ENCODE measurements around the gene RAB6D.
"Not testable (repeated sequence)": the region's sequence is repeated elsewhere in the genome, so short reads cannot be mapped to it uniquely, and the experiment has no call there.

The RAB6D gene

GRCh38 chr2:131363703-131364186 lies at the start of gene RAB6D:
TSS of gene RAB6D (minus strand) at chr2:131364168. CDS start at chr2:131363720, 448 bp downstream.
- DNase-seq (ENCODE audit: low read depth in 2 of 2) = not testable (repeated sequence)

DNA sequence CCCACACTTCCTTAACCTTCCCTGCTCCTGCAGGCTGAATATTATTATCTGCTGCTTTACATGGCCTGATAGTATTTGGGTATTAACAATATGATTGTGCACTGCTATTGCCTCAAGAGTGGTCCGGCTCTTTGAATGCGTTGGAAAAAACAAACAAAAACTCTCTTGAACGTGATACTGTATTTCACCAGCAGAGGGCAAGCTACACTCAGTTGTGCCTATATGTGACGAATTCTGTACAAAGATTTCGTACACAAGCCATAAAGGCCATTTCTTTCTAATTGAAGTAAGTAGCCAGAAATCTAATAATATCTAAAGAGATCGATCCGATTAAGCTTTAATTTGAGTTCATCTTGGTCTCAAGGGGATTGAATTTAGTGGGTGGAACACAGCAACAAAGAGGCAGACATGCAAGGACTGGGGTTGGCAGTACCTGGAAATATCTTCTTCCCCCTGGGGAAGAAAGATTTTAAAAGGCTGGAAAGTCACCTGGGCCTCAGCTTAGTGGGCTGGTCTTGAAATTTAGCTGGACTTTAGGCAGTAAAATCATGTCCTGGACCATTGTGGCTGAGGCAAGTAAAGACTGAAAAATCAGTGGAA lies 49.3 kb upstream of the RAB6D start:
- no peak for DNase-seq (ENCODE audit: low read depth in 2 of 2)

GRCh38 chr2:131410173-131410572 lies 46.2 kb upstream of the RAB6D start:
- no peak for DNase-seq (ENCODE audit: low read depth in 2 of 2)

DNA sequence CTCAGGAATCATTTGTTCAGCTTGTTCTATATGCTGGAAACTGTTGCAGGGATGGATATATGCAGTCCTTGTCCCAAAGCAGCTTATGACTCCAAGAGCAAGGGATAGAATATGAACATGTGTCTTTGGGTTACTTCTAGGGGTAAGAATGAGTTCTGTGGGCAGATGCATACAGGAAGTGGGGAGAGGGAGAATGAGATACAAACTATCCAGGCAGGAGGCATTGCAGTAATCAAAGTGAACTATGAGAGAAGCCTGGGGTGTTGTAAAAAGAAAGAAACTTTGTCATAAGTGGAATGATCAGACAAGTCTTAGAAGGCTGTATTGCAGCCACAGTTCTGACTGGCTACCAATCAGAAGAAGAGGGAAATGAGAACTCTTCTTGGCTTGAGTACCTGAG lies 44.8 kb upstream of the RAB6D start:
- no peak for DNase-seq (ENCODE audit: low read depth in 2 of 2)

DNA sequence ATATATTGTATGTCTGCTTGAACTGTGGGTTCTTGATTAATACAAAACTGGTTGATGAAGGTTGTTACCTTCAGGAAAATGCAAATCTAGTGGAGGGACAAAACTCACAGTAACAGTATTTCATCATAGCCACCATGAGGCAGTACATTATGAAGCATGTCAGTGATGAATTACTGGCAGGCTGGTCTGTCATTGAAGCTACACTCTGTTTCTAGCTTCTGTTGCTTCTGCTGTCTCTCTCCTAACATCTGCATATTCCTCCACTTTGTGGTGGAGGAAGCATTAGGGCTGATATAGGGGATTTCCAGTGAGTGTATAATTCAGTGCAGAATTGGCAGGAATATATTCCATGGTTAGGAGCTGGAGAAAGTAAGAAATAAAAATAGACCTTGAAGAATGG lies 44.2 kb upstream of the RAB6D start:
- no peak for DNase-seq (ENCODE audit: low read depth in 2 of 2)

DNA sequence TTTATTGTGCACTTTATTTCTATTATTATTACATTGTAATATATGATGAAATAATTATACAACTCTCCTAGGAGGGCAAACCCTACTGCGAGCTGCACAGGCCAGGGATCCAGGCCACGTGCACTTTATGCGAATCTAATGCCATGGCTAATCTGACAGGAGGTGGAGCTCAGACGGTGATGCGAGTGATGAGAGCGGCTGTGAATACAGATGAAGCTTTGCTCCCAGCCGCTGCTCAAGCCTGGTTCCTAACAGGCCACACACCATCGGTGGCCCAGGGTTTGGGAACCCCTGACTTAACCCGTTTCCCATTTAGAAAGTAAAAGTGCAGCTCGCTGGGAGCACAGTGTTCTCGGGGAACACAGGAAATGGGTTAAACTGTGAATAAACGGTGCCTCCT lies 40.8 kb upstream of the RAB6D start:
- DNase-seq (ENCODE audit: low read depth in 2 of 2) = no peak

DNA sequence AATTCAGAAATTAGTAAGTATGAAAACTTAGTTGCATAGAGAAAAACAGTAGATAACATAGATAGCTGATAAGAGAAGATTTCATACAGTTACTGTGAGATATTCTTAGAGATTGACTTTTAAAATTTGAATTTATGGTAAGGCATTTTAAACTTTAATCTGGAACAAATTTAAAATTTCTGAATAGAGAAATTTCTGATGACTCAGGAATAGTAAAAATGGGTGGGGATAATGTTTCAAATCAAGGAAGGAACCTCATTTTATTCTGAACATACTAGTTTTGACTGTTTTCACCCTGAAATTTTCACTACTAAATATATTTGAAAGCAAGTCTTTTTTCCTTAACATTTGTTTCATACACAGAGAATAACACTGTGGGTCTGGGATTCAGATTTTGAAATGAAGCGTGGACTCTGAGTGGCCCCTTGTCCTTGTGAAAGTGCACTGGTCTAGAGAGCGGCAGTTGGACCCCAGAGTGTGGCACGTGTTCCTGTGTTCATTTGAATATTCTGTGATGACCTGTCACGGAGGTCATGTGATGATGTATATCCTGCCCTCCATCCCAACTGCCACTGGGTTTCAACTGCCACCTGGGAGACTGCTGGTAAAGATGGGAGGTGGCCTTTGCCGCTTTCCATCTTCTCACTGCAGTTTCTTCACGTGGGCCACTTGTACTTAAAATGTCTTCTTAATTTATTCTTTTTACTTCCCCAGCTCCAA lies 38.5 kb upstream of the RAB6D start:
- DNase-seq (ENCODE audit: low read depth in 2 of 2) = no peak

DNA sequence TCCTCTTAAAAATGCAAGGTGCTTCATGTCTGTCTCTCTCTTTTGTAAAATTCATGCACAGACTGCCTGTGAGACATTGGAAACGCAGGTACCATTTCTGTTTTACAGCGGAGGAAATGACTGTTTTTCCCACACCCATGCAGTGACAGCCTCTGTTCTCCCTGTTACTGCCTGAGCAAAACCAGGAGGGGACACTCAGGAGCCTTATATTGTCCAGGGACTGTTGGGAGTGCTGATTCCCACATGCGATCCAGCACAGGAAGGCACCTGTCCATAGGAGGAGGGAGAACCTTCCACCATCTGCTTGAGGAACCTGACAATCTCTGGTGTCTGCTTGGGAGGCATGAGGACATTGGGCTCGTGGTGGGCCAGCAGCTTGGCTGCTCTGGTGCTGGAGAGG lies 36.9 kb upstream of the RAB6D start:
- DNase-seq (ENCODE audit: low read depth in 2 of 2) = no peak

GRCh38 chr2:131400441-131400840 lies 36.5 kb upstream of the RAB6D start:
- DNase-seq (ENCODE audit: low read depth in 2 of 2) = not testable (repeated sequence)

DNA sequence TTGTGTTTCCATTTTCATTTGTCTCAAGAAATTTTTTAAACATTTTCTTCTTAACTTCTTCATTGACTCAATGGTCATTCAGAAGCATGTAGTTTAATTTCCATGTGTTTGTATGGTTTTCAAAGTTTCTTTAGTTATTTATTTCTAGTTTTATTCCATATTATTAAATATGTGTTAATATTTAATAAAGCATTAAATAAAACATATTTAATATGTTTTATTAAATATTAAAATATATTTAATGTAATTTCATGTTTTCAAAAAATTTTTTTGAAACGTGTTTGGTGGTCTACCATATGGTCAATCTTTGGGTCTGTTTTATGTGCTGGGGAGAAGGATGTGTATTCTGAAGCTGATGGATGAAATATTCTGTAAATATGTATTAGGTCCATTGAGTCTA lies 32.2 kb upstream of the RAB6D start:
- not testable (repeated sequence) for DNase-seq (ENCODE audit: low read depth in 2 of 2)

- not testable (repeated sequence) for DNase-seq (ENCODE audit: low read depth in 2 of 2)
Observed at GRCh38 chr2:131395024-131395645, 31.2 kb upstream of the RAB6D start.

DNA sequence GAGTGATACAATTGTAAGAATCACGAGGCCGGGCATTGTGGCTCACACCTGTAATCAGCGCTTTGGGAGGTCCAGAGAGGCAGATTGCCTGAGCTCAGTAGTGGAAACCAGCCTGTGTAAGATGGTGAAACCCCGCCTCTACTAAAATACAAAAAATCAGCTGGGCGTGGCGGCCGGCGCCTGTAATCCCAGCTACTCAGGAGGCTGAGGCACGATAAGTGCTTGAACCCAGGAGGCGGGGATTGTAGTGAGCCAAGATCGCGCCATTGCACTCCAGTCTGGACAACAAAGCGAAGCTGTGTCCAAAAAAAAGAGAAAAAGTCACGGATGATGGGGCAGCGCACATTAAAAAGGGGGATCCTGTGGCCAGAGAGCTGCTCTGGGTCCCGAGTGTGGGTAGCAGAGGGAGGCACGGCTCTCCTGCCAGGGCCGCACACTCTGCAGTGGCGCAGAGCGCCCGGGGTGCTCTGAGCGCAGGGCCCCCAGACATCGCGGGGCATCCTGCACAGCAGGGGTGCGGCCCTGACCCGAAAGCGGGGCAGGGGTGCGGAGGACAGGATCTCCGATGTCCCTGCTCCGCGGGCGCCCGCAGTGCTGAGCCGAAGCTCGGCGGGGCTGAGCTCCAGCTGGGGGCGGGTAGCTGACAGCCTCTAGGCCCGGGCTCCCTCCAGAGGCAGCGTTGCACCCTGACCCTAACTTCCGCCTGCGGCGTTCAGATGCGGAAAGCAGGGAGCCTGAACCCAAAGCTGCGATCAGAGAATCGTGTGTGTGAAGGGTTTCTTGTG lies 30.4 kb upstream of the RAB6D start:
- DNase-seq (ENCODE audit: low read depth in 2 of 2) = no peak

- DNase-seq (ENCODE audit: low read depth in 2 of 2) = not testable (repeated sequence)
Observed at GRCh38 chr2:131391953-131392352, 28.0 kb upstream of the RAB6D start.

- DNase-seq (ENCODE audit: low read depth in 2 of 2) = not testable (repeated sequence)
Observed at GRCh38 chr2:131391471-131391870, 27.5 kb upstream of the RAB6D start.

- not testable (repeated sequence) for DNase-seq (ENCODE audit: low read depth in 2 of 2)
Observed at GRCh38 chr2:131390495-131391130, 26.6 kb upstream of the RAB6D start.

DNA sequence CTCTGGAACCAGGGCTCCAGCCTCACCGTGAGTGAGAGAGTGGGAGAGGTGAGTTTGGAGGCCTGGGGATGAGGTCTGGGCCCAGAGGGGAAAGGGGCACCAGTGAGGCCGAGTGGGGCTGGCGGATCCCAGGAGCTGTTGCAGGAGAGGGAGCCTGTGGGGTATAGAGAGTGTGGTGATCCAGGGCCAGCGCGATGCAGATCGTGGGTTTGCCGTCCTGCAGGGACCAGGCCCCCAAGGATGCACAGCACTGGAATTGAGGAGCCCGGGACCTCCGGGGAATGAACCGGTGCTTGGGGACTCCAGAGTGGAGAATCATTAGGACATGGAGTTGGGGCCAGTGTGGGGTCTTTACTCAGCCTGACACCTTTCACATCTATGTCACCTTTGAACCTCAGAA lies 25.7 kb upstream of the RAB6D start:
- no peak for DNase-seq (ENCODE audit: low read depth in 2 of 2)

GRCh38 chr2:131388834-131389233 lies 24.9 kb upstream of the RAB6D start:
- DNase-seq (ENCODE audit: low read depth in 2 of 2) = not testable (repeated sequence)

DNA sequence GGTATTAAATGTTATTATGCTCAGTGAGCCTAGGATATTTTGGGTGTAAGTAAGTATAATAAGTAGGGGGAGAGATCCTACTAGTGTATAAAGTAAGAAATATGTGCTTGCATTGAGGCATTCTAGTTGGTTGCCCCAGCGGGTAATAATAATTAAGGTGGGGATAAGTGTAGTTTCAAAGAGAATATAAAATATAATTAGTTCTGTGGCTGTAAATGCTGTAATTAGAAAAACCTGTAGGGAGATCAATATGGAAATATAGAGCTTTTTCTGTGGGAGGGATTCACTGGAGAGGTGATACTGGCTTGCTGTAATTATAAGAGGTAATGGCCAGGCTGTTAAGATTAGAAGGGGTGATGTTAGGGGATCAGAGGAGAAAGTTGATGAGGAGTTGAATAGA lies 9.1 kb upstream of the RAB6D start:
- not testable (repeated sequence) for DNase-seq (ENCODE audit: low read depth in 2 of 2)

GRCh38 chr2:131369954-131370353 lies 6.0 kb upstream of the RAB6D start:
- DNase-seq (ENCODE audit: low read depth in 2 of 2) = no peak

GRCh38 chr2:131368493-131369066 lies 4.6 kb upstream of the RAB6D start:
- not testable (repeated sequence) for DNase-seq (ENCODE audit: low read depth in 2 of 2)

GRCh38 chr2:131367352-131367751 lies 3.4 kb upstream of the RAB6D start:
- no peak for DNase-seq (ENCODE audit: low read depth in 2 of 2)
